A549 (cell line): Measurements from ENCODE around the gene DYRK1A. TPM values are rescaled to one million over a fixed set of nuclear protein-coding genes. Genes with fewer than 3 reads are reported as not detected.

Experiments used
- ATAC-seq, 2 experiments: fragments of 200-7000 bp in 1 of 2; fragments of >200 bp in 1 of 2; cut with Nextera tagmentation in 1 of 2; cut with Tn5 transposase in 1 of 2; 3 replicates each; pipeline versions ENCODE4 v1.8.0 to v1.9.1; 2018 to 2020; ENCODE audit warnings: mild to moderate bottlenecking in 1 of 2, moderate library complexity in 1 of 2
- CTCF ChIA-PET: fragments of 300-600 bp; sonication (Branson Sonifier 250); formaldehyde crosslinking; extraction: SDS; loops from one replicate; lab custom pipeline; 2021; ENCODE audit warnings: antibody characterized with exemption, inconsistent platforms; lab: Yijun Ruan, JAX
- POLR2A ChIA-PET: fragments of 350-600 bp; formaldehyde crosslinking; extraction: SDS; loops from one replicate; lab custom pipeline; 2021; ENCODE audit warnings: antibody characterized with exemption, inconsistent platforms; lab: Yijun Ruan, JAX
- DNase-seq, 2 experiments: peaks; one replicate each; pipeline versions ENCODE4 v3.0.0 to v3.0.0-alpha.2; 2011 to 2016; ENCODE audit warnings: low read depth in 1 of 2, low spot score in 1 of 2
- FAIRE-seq: peaks from 2 replicates; lab custom pipeline; 2011; peaks lifted over from hg19 to GRCh38; lab: Jason Lieb, UNC
- H3K27ac ChIP-seq, 2 experiments: fragments of >200 bp; sonication (Bioruptor Twin); formaldehyde crosslinking; 3 replicates each; pipeline ENCODE4 v1.5.1; 2016 to 2017
- H3K4me1 ChIP-seq: fragments of >200 bp; sonication (Bioruptor Twin); formaldehyde crosslinking; 3 replicates; pipeline ENCODE4 v1.6.1; 2016
- H3K4me2 ChIP-seq: fragments of >200 bp; sonication (Bioruptor Twin); formaldehyde crosslinking; 3 replicates; pipeline ENCODE4 v1.6.1; 2016
- H3K4me3 ChIP-seq: fragments of >200 bp; sonication (Bioruptor Twin); formaldehyde crosslinking; 3 replicates; pipeline ENCODE4 v1.5.1; 2016
- H3K9me3 ChIP-seq: fragments of >200 bp; sonication (Bioruptor Twin); formaldehyde crosslinking; 3 replicates; pipeline ENCODE4 v1.6.1; 2016
- BHLHE40 ChIP-seq: IDR thresholded peaks from 2 replicates; pipeline ENCODE4 v1.6.1; 2012; ENCODE audit warnings: low read depth, low read length, inconsistent platforms
- CHD4 ChIP-seq: fragments of 200-600 bp; sonication (generic); IDR thresholded peaks from 2 replicates; pipeline ENCODE4 v1.6.1; 2016; ENCODE audit warnings: antibody characterized with exemption, mild to moderate bottlenecking, borderline replicate concordance
- EHMT2 ChIP-seq: fragments of 200-600 bp; sonication (generic); IDR thresholded peaks from 2 replicates; pipeline ENCODE4 v1.6.1; 2016; ENCODE audit warnings: antibody characterized with exemption, low read depth, mild to moderate bottlenecking, moderate library complexity
- GATA3 ChIP-seq: IDR thresholded peaks from 2 replicates; pipeline ENCODE4 v1.6.1; 2012; ENCODE audit warnings: borderline replicate concordance
- HEYL ChIP-seq: fragments of 250-450 bp; sonication (Bioruptor Pico); IDR thresholded peaks from 2 replicates; pipeline ENCODE4 v1.8.0; 2021; ENCODE audit warnings: mild to moderate bottlenecking, moderate library complexity
- HOXB13 ChIP-seq: fragments of 250-450 bp; sonication (Bioruptor Pico); IDR thresholded peaks from 2 replicates; pipeline ENCODE4 v1.5.0; 2020; ENCODE audit warnings: low read depth, mild to moderate bottlenecking, moderate library complexity
- JUN ChIP-seq, 2 experiments: fragments of >200 bp; sonication (Bioruptor Twin); formaldehyde crosslinking; IDR thresholded peaks; 2 replicates in 1 of 2; 3 replicates in 1 of 2; pipeline ENCODE4 v1.6.1; 2016 to 2017
- RNF2 ChIP-seq: fragments of 200-600 bp; sonication (generic); IDR thresholded peaks from 2 replicates; pipeline ENCODE4 v1.6.1; 2016; ENCODE audit warnings: low read depth, mild to moderate bottlenecking, antibody characterized with exemption, moderate library complexity, borderline replicate concordance
- ZNF302 ChIP-seq: fragments of 250-450 bp; sonication (Bioruptor Pico); IDR thresholded peaks from 2 replicates; pipeline ENCODE4 v1.9.0; 2021; ENCODE audit warnings: inconsistent platforms, mild to moderate bottlenecking, moderate library complexity
- WGBS: methylation state at CpG from one replicate; pipeline ENCODE4 v1.1.6; 2017; ENCODE audit errors: missing lambda C conversion rate; 5-methylcytosine and 5-hydroxymethylcytosine counted together
- polyA plus RNA-seq, 4 experiments: library from polyadenylated mRNA; depleted of rRNA in 3 of 4; stranded (reverse); fragments of >200 nt; fragmentation: RNase III in 1 of 4; extraction: RNeasy Plus Mini Kit Qiagen cat#74134 plus additional on column Dnase treatment in 1 of 4; gene quantifications; 2 replicates in 3 of 4; 3 replicates in 1 of 4; pipeline ENCODE4 v1.2.3, GENCODE V29; 2011 to 2017
- TF ChIP-seq, protein P1 (sequence below): fragments of >200 bp; sonication (Bioruptor Twin); formaldehyde crosslinking; IDR thresholded peaks from 3 replicates; pipeline ENCODE4 v1.6.1; 2016
- TF ChIP-seq, protein P2 (sequence below): fragments of 250-450 bp; sonication (Bioruptor Pico); IDR thresholded peaks from 2 replicates; pipeline ENCODE4 v1.5.0; 2021; ENCODE audit warnings: mild to moderate bottlenecking, moderate library complexity, borderline replicate concordance
- TF ChIP-seq, protein P3 (sequence below): fragments of 150-350 bp; IDR thresholded peaks from 2 replicates; pipeline ENCODE4 v1.6.1; 2014; ENCODE audit warnings: low read depth, mild to moderate bottlenecking, low read length
- TF ChIP-seq, protein P4 (sequence below): IDR thresholded peaks from 2 replicates; pipeline ENCODE4 v1.6.1; 2012
- TF ChIP-seq, protein P5 (sequence below): fragments of >200 bp; sonication (Bioruptor Twin); formaldehyde crosslinking; IDR thresholded peaks from 3 replicates; pipeline ENCODE4 v1.5.1; 2016
- TF ChIP-seq, protein P6 (sequence below): fragments of >200 bp; sonication (Bioruptor Twin); formaldehyde crosslinking; IDR thresholded peaks from 2 replicates; pipeline ENCODE4 v1.6.1; 2016
- TF ChIP-seq, protein P7 (sequence below): fragments of 250-450 bp; sonication (Bioruptor Pico); IDR thresholded peaks from 2 replicates; pipeline ENCODE4 v1.5.0; 2020; ENCODE audit warnings: low read depth, mild to moderate bottlenecking, moderate library complexity
- TF ChIP-seq, protein P8 (sequence below): IDR thresholded peaks from 2 replicates; pipeline ENCODE4 v1.6.1; 2012; ENCODE audit warnings: low read depth, borderline replicate concordance
- TF ChIP-seq, protein P9 (sequence below): IDR thresholded peaks from 2 replicates; pipeline ENCODE4 v1.6.1; 2012

DYRK1A gene
- polyA plus RNA-seq, 2 of the 4 experiments (the other 2 are of a cell fraction): 12.7 to 29.4 TPM

DNA sequence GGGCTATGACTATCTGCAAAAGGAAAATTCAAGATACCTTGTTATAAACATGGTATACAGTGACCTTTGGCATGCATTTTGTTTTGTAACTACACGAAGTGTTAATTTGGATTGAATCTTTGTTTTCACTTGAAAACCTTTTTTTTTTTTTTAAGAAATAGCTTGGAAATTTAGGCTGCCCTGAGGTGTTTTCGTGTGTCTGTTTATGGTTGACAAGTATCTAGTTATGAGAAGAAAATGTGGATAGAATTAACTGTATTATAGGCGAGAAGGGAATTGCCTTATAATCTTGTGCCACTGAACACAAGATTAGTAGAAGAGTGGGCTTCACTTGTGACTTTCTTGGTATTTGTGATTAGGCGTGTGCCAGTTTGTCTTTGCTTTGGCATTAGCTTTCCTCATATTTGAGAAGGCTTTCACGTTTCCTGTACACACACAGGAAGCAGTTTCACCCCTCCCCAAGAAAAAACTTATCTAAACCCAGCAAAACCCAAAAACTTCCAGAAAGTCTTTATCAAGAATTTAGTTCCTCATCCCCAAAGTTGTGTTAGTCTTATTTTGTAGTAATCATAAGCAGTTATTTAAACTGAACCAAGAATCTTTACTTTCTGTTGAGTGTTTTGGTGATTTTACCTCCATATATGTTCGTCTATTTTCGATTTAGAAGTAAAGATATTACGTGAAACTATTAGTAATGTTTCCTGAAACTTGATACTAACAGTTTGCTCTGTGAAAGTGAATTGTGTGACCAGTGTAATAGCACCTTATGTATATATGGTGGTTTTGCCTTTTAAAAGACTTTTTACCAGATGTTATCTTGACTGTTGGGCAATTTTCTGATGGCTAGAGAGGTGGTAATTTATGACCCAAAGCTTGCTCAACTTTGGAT lies 3.8 kb downstream of the DYRK1A start:
- peaks cover 48% of the 10 kb centered on the region for H3K4me1 ChIP-seq
- H3K4me3 ChIP-seq: peak overlapping the region; percentile 24; the same call in 2 of the 3 replicates
- H3K9me3 ChIP-seq: no peaks in the 10 kb centered on the region
- WGBS: 20% methylated on average over 8 of the region's 8 CpGs
- peak overlapping the region in 1 of 2 experiments; percentile 27; a peak in 1 of 6 replicates for H3K27ac ChIP-seq
- peak overlapping the region; percentile 91 for H3K4me2 ChIP-seq
- ChIA-PET CTCF (interaction anchor here (0.7 kb wide), 1 partner anchor 273 kb away, joined by 3 read pairs; no protein-coding TSS in a partner anchor), POLR2A (no interaction called here)
- ATAC-seq (no peak), DNase-seq (no peak), FAIRE-seq (no peak)
- TF ChIP-seq, protein P1, sequence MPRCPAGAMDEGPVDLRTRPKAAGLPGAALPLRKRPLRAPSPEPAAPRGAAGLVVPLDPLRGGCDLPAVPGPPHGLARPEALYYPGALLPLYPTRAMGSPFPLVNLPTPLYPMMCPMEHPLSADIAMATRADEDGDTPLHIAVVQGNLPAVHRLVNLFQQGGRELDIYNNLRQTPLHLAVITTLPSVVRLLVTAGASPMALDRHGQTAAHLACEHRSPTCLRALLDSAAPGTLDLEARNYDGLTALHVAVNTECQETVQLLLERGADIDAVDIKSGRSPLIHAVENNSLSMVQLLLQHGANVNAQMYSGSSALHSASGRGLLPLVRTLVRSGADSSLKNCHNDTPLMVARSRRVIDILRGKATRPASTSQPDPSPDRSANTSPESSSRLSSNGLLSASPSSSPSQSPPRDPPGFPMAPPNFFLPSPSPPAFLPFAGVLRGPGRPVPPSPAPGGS: no peak
- no peak for TF ChIP-seq EHMT2
- TF ChIP-seq, protein P2, sequence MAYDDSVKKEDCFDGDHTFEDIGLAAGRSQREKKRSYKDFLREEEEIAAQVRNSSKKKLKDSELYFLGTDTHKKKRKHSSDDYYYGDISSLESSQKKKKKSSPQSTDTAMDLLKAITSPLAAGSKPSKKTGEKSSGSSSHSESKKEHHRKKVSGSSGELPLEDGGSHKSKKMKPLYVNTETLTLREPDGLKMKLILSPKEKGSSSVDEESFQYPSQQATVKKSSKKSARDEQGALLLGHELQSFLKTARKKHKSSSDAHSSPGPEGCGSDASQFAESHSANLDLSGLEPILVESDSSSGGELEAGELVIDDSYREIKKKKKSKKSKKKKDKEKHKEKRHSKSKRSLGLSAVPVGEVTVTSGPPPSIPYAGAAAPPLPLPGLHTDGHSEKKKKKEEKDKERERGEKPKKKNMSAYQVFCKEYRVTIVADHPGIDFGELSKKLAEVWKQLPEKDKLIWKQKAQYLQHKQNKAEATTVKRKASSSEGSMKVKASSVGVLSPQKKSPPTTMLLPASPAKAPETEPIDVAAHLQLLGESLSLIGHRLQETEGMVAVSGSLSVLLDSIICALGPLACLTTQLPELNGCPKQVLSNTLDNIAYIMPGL (CRISPR knock-in tag): no peak
- 0 out of 2 replicates have a peak, but pooled peaks have one; percentile 12 for TF ChIP-seq GATA3
- no peak for TF ChIP-seq RNF2

DNA sequence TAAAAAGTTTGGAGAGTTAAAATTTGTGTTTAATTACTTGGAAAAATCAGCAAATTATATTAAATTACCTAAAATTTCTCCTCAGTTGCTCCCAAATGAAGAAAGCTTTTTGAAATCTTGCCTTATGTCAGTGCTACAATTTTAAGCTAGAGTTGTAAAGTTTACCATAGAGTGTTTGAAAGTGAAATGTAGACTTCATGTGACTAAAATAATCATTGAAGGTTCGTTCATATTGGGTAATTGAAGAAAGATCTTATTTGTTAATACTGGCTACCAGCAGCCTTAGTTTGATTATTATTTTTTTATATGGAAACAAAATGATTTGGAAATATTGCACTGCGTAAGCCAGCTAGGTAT lies 4.4 kb downstream of the DYRK1A start:
- DNase-seq (no peak), ATAC-seq (no peak), FAIRE-seq (no peak)
- no peak overlapping the region for H3K27ac ChIP-seq
- H3K4me3 ChIP-seq: no peak overlapping the region
- TF ChIP-seq, protein P3, sequence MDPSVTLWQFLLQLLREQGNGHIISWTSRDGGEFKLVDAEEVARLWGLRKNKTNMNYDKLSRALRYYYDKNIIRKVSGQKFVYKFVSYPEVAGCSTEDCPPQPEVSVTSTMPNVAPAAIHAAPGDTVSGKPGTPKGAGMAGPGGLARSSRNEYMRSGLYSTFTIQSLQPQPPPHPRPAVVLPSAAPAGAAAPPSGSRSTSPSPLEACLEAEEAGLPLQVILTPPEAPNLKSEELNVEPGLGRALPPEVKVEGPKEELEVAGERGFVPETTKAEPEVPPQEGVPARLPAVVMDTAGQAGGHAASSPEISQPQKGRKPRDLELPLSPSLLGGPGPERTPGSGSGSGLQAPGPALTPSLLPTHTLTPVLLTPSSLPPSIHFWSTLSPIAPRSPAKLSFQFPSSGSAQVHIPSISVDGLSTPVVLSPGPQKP: no peak
- TF ChIP-seq BHLHE40: no peak
- TF ChIP-seq, protein P4, sequence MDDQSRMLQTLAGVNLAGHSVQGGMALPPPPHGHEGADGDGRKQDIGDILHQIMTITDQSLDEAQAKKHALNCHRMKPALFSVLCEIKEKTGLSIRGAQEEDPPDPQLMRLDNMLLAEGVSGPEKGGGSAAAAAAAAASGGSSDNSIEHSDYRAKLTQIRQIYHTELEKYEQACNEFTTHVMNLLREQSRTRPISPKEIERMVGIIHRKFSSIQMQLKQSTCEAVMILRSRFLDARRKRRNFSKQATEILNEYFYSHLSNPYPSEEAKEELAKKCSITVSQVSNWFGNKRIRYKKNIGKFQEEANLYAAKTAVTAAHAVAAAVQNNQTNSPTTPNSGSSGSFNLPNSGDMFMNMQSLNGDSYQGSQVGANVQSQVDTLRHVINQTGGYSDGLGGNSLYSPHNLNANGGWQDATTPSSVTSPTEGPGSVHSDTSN: no peak
- no peak for TF ChIP-seq ZNF302
- no peak for TF ChIP-seq RNF2
- TF ChIP-seq HEYL (CRISPR knock-in tag): no peak
- TF ChIP-seq, protein P5, sequence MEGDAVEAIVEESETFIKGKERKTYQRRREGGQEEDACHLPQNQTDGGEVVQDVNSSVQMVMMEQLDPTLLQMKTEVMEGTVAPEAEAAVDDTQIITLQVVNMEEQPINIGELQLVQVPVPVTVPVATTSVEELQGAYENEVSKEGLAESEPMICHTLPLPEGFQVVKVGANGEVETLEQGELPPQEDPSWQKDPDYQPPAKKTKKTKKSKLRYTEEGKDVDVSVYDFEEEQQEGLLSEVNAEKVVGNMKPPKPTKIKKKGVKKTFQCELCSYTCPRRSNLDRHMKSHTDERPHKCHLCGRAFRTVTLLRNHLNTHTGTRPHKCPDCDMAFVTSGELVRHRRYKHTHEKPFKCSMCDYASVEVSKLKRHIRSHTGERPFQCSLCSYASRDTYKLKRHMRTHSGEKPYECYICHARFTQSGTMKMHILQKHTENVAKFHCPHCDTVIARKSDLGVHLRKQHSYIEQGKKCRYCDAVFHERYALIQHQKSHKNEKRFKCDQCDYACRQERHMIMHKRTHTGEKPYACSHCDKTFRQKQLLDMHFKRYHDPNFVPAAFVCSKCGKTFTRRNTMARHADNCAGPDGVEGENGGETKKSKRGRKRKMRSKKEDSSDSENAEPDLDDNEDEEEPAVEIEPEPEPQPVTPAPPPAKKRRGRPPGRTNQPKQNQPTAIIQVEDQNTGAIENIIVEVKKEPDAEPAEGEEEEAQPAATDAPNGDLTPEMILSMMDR: no peak
- TF ChIP-seq, protein P6, sequence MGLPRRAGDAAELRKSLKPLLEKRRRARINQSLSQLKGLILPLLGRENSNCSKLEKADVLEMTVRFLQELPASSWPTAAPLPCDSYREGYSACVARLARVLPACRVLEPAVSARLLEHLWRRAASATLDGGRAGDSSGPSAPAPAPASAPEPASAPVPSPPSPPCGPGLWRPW: no peak
- TF ChIP-seq, protein P7, sequence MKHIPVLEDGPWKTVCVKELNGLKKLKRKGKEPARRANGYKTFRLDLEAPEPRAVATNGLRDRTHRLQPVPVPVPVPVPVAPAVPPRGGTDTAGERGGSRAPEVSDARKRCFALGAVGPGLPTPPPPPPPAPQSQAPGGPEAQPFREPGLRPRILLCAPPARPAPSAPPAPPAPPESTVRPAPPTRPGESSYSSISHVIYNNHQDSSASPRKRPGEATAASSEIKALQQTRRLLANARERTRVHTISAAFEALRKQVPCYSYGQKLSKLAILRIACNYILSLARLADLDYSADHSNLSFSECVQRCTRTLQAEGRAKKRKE (CRISPR knock-in tag): no peak
- no peak for TF ChIP-seq CHD4
- TF ChIP-seq, protein P8, sequence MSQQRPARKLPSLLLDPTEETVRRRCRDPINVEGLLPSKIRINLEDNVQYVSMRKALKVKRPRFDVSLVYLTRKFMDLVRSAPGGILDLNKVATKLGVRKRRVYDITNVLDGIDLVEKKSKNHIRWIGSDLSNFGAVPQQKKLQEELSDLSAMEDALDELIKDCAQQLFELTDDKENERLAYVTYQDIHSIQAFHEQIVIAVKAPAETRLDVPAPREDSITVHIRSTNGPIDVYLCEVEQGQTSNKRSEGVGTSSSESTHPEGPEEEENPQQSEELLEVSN: no peak
- TF ChIP-seq JUN (IDR thresholded peaks at IDR 0.05): no peak
- TF ChIP-seq, protein P9, sequence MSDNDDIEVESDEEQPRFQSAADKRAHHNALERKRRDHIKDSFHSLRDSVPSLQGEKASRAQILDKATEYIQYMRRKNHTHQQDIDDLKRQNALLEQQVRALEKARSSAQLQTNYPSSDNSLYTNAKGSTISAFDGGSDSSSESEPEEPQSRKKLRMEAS: no peak
- TF ChIP-seq HOXB13 (CRISPR knock-in tag): no peak
- TF ChIP-seq, protein P2 (CRISPR knock-in tag): no peak
- H3K4me2 ChIP-seq: peak overlapping the region; percentile 91
- CTCF ChIA-PET: interaction anchor here (0.7 kb wide), 1 partner anchor 272 kb away, joined by 3 read pairs; no protein-coding TSS in a partner anchor
- POLR2A ChIA-PET: interaction anchor here (1.1 kb wide), 1 partner anchor 104 kb away, joined by 3 read pairs; the partner anchor contains the start of gene VPS26C
- H3K4me1 ChIP-seq: peaks cover 52% of the 10 kb centered on the region
- H3K9me3 ChIP-seq: no peaks in the 10 kb centered on the region
- 94% methylated on average over 2 of the region's 2 CpGs for WGBS
